Adrenal gland (tissue), 5 donors: Measurements from ENCODE around the gene TAS2R30.
"Not testable (repeated sequence)": the region's sequence is repeated elsewhere in the genome, so short reads cannot be mapped to it uniquely, and the experiment has no call there.

Source experiments
- POLR2A ChIP-seq, 2 donors: fragments of 450-650 bp; IDR thresholded peaks; one replicate each; pipeline ENCODE4 v1.6.1; 2017; ENCODE audit warnings: antibody characterized with exemption in 2 of 2, mild to moderate bottlenecking in 2 of 2, moderate library complexity in 1 of 2
- TF ChIP-seq, protein P1 (sequence below), 6 experiments: fragments of 450-650 bp in 4 of 6; fragments of 200-600 bp in 2 of 6; sonication (generic) in 1 of 6; IDR thresholded peaks; 1 replicate in 5 of 6; 2 replicates in 1 of 6; pipeline versions ENCODE4 v1.5.1 to v1.8.0; 2016 to 2021; ENCODE audit warnings: antibody characterized with exemption in 6 of 6, mild to moderate bottlenecking in 2 of 6, moderate library complexity in 1 of 6
- donor health status: DM: no; HTN: no; CAD: no.

DNA sequence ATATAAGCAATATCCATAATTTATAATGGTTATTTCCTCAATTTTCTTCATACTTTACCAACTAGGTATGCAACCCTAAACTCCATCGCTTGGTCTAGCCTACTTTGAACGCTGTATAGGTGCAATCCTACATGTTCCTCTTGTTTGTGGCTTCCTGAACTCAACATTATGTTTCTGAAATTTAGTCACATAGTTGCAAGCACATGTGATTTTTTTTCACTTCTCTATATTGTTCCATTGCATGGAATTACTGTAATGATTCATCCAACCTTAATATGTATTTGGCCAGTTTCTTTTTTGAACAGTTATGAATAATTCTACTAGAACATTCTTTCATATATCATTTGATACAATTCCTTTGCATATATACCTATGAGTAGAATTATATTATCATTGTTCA is 39.5 kb downstream of the TAS2R30 start:
- TF ChIP-seq, protein P1, sequence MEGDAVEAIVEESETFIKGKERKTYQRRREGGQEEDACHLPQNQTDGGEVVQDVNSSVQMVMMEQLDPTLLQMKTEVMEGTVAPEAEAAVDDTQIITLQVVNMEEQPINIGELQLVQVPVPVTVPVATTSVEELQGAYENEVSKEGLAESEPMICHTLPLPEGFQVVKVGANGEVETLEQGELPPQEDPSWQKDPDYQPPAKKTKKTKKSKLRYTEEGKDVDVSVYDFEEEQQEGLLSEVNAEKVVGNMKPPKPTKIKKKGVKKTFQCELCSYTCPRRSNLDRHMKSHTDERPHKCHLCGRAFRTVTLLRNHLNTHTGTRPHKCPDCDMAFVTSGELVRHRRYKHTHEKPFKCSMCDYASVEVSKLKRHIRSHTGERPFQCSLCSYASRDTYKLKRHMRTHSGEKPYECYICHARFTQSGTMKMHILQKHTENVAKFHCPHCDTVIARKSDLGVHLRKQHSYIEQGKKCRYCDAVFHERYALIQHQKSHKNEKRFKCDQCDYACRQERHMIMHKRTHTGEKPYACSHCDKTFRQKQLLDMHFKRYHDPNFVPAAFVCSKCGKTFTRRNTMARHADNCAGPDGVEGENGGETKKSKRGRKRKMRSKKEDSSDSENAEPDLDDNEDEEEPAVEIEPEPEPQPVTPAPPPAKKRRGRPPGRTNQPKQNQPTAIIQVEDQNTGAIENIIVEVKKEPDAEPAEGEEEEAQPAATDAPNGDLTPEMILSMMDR (IDR thresholded peaks at IDR 0.05) = not testable (repeated sequence)
- not testable (repeated sequence) for TF ChIP-seq POLR2A (IDR thresholded peaks at IDR 0.05)
